NCI-H146 (cell line): Measurements from ENCODE around the gene LAMC2.
A peak's percentile ranks its signal among the peaks of the same experiment; 100 is the strongest.
"Not testable (repeated sequence)": the region's sequence is repeated elsewhere in the genome, so short reads cannot be mapped to it uniquely, and the experiment has no call there.

ENCODE experiments used
- DNase-seq: peaks from one replicate; lab custom pipeline; 2025; lab: John Stamatoyannopoulos, UW

LAMC2 gene

GRCh38 chr1:183185941-183186490 lies at the start of gene LAMC2:
Gene LAMC2 (plus strand): TSS chr1:183186264. CDS start chr1:183186353, 89 bp downstream.
- DNase-seq = peak; percentile 83

GRCh38 chr1:183137782-183138181 lies 48.3 kb upstream of the LAMC2 start:
- no peak for DNase-seq

- DNase-seq = no peak
Observed at GRCh38 chr1:183138301-183138700, 47.8 kb upstream of the LAMC2 start.

- DNase-seq = no peak
Observed at GRCh38 chr1:183139281-183139942, 46.7 kb upstream of the LAMC2 start.

- DNase-seq = no peak
Observed at GRCh38 chr1:183140633-183141032, 45.4 kb upstream of the LAMC2 start.

GRCh38 chr1:183142171-183142570 lies 43.9 kb upstream of the LAMC2 start:
- DNase-seq = no peak

- DNase-seq = no peak
Observed at GRCh38 chr1:183143576-183144315, 42.3 kb upstream of the LAMC2 start.

GRCh38 chr1:183144752-183145151 lies 41.3 kb upstream of the LAMC2 start:
- no peak for DNase-seq

GRCh38 chr1:183147735-183148134 lies 38.3 kb upstream of the LAMC2 start:
- DNase-seq = no peak

GRCh38 chr1:183148599-183148998 lies 37.5 kb upstream of the LAMC2 start:
- no peak for DNase-seq

GRCh38 chr1:183149273-183149672 lies 36.8 kb upstream of the LAMC2 start:
- DNase-seq = no peak

GRCh38 chr1:183150032-183150431 lies 36.0 kb upstream of the LAMC2 start:
- DNase-seq = not testable (repeated sequence)

- no peak for DNase-seq
Observed at GRCh38 chr1:183150445-183150844, 35.6 kb upstream of the LAMC2 start.

GRCh38 chr1:183152180-183152579 lies 33.9 kb upstream of the LAMC2 start:
- DNase-seq = no peak

GRCh38 chr1:183155939-183156338 lies 30.1 kb upstream of the LAMC2 start:
- DNase-seq = no peak

GRCh38 chr1:183159960-183160359 lies 26.1 kb upstream of the LAMC2 start:
- DNase-seq = peak; percentile 69

- DNase-seq = no peak
Observed at GRCh38 chr1:183161391-183161790, 24.7 kb upstream of the LAMC2 start.

GRCh38 chr1:183163316-183163715 lies 22.7 kb upstream of the LAMC2 start:
- no peak for DNase-seq

GRCh38 chr1:183164340-183164739 lies 21.7 kb upstream of the LAMC2 start:
- DNase-seq = no peak

- no peak for DNase-seq
Observed at GRCh38 chr1:183164963-183165362, 21.1 kb upstream of the LAMC2 start.

- DNase-seq = no peak
Observed at GRCh38 chr1:183165456-183165855, 20.6 kb upstream of the LAMC2 start.

GRCh38 chr1:183166454-183166853 lies 19.6 kb upstream of the LAMC2 start:
- DNase-seq = no peak

- no peak for DNase-seq
Observed at GRCh38 chr1:183167676-183168075, 18.4 kb upstream of the LAMC2 start.
